Thoracic aorta (tissue), 2 donors: ENCODE data around the gene RGL1. TPM values are rescaled to one million over a fixed set of nuclear protein-coding genes. Genes with fewer than 3 reads are reported as not detected.

Experiments
- ATAC-seq: fragments of 150-250 bp; one replicate; pipeline ENCODE4 v1.8.0; 2017; ENCODE audit warnings: low read depth; ENCODE audit not compliant: insufficient number of reproducible peaks, low FRiP score
- DNase-seq: peaks from one replicate; pipeline ENCODE4 v3.0.0-alpha.2; 2020; ENCODE audit warnings: low spot score
- H3K27ac ChIP-seq, 2 donors: fragments of 200-600 bp; sonication (generic); 1 replicate in 1 of 2; 2 replicates in 1 of 2; pipeline ENCODE4 v1.5.1; 2016; ENCODE audit warnings: mild to moderate bottlenecking in 2 of 2, moderate library complexity in 2 of 2
- H3K27me3 ChIP-seq: fragments of 200-600 bp; sonication (generic); replicated peaks from 2 replicates; pipeline ENCODE4 v1.6.0; 2016; ENCODE audit warnings: mild to moderate bottlenecking; ENCODE audit not compliant: insufficient read depth
- H3K36me3 ChIP-seq: fragments of 200-600 bp; sonication (generic); one replicate; pipeline ENCODE4 v1.5.1; 2016
- H3K4me1 ChIP-seq, 2 donors: fragments of 200-600 bp; sonication (generic); 1 replicate in 1 of 2; 2 replicates in 1 of 2; pipeline versions ENCODE4 v1.5.1 to v1.6.0; 2016; ENCODE audit warnings: low read depth in 2 of 2, mild to moderate bottlenecking in 1 of 2; ENCODE audit not compliant: control insufficient read depth in 1 of 2
- H3K4me3 ChIP-seq: fragments of 200-600 bp; sonication (generic); 2 replicates; pipeline ENCODE4 v1.5.1; 2016; ENCODE audit warnings: mild to moderate bottlenecking
- H3K9me3 ChIP-seq: fragments of 200-600 bp; sonication (generic); 2 replicates; pipeline ENCODE4 v1.5.1; 2016
- total RNA-seq, 2 donors: library from RNA; depleted of rRNA; stranded (reverse); fragments of >200 nt; gene quantifications; one replicate each; pipeline versions ENCODE4 v1.1.0 to v1.2.3, GENCODE V29; 2016
- TF ChIP-seq, protein P1 (sequence below): fragments of 200-600 bp; sonication (generic); IDR thresholded peaks from one replicate; pipeline ENCODE4 v1.5.1; 2019; ENCODE audit warnings: antibody characterized with exemption

Gene RGL1
- total RNA-seq, 2 donors from 2014 or later: 27.6 to 35.7 TPM

GRCh38 chr1:183896466-183897048 lies 91.6 kb downstream of the RGL1 start:
- no peak overlapping the region for H3K27ac ChIP-seq
- no peak for ATAC-seq
- peaks cover 0 to 6% of the 10 kb centered on the region in 2 donors for H3K4me1 ChIP-seq
- TF ChIP-seq, protein P1, sequence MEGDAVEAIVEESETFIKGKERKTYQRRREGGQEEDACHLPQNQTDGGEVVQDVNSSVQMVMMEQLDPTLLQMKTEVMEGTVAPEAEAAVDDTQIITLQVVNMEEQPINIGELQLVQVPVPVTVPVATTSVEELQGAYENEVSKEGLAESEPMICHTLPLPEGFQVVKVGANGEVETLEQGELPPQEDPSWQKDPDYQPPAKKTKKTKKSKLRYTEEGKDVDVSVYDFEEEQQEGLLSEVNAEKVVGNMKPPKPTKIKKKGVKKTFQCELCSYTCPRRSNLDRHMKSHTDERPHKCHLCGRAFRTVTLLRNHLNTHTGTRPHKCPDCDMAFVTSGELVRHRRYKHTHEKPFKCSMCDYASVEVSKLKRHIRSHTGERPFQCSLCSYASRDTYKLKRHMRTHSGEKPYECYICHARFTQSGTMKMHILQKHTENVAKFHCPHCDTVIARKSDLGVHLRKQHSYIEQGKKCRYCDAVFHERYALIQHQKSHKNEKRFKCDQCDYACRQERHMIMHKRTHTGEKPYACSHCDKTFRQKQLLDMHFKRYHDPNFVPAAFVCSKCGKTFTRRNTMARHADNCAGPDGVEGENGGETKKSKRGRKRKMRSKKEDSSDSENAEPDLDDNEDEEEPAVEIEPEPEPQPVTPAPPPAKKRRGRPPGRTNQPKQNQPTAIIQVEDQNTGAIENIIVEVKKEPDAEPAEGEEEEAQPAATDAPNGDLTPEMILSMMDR: no peak
- no peak overlapping the region for H3K4me3 ChIP-seq
- peaks cover 5% of the 10 kb centered on the region for H3K36me3 ChIP-seq
- H3K27me3 ChIP-seq: no peaks in the 10 kb centered on the region
- no peak for DNase-seq
- H3K9me3 ChIP-seq: no peaks in the 10 kb centered on the region

DNA sequence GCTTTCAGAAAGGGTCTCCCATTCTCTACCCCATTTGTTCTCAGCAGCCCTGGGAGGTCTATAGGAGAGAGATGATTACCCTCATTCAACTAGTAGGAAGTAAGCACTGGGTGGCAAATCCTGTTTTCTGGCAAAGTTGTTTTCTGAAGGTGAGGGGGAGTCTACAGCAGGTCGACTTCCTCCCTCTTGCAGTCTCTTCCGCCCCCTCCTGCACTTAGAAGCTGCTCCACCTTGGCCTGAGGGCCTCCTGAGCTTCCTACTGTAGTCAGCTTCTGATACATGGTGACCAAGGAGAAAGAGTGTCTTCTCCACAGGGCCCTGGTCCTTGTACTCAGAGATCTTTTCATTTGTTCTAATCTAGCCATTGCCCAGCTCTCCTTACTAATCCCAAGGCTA lies 93.1 kb downstream of the RGL1 start:
- Histone ChIP-seq H3K4me1 (no peaks in the 10 kb centered on the region), H3K27ac (no peak overlapping the region), H3K36me3 (peaks cover 5% of the 10 kb centered on the region), H3K27me3 (no peaks in the 10 kb centered on the region), H3K4me3 (no peak overlapping the region), H3K9me3 (no peaks in the 10 kb centered on the region)
- no peak for ATAC-seq
- TF ChIP-seq, protein P1: no peak
- DNase-seq: no peak

DNA sequence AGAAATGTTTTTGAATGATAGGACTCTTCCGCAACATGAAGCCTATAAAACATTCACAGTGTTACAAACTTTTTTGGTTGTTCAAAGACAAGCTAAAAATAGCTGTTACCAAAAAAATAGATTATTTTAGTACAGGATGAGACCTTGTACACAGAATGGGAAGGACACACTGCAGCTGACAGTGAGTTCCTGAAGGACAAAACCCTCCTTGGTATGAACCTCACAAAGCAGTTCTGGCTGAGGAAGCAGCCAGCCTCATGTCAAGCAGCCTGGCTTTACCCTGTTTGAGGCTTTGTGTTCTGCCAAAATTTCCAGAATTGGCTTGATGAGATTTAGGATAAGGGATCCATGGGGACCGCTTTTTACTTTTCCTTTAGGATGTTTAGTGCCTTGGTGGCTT lies 93.7 kb downstream of the RGL1 start:
- peaks cover 5% of the 10 kb centered on the region for H3K36me3 ChIP-seq
- ATAC-seq: no peak
- no peak for DNase-seq
- no peak overlapping the region for H3K4me3 ChIP-seq
- no peaks in the 10 kb centered on the region for H3K9me3 ChIP-seq
- H3K27ac ChIP-seq: no peak overlapping the region
- no peaks in the 10 kb centered on the region for H3K4me1 ChIP-seq
- TF ChIP-seq, protein P1: no peak
- H3K27me3 ChIP-seq: no peaks in the 10 kb centered on the region

DNA sequence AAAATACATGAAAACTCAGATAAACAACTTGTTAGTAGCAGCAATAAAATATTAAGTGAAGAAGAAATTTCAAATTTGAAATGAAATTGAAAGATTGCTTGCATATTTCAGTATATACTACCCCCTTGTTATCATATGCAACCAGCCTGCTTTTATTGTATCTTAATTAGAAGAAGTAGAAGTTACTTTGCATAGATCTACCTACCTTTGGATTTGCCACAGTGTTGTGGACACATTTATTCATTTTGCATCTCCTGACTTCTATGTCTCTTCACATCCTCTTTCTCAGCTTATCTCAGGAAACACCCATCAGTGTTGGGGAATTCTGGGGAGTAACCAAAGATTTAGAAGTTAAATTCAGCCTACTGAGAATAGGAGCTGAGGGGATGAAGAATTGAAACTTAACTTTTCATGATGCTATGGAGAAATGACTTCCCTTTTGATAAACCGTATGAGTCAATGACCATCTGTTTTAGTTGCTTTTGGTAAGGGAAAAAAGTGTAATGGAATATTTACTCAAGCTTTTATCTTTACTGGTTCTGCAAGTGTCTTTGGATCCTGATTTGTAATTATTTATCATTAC lies 96.9 kb downstream of the RGL1 start:
- H3K9me3 ChIP-seq: no peaks in the 10 kb centered on the region
- no peak overlapping the region for H3K4me3 ChIP-seq
- peaks cover 11% of the 10 kb centered on the region for H3K36me3 ChIP-seq
- H3K27ac ChIP-seq: no peak overlapping the region
- TF ChIP-seq, protein P1: no peak
- no peaks in the 10 kb centered on the region for H3K27me3 ChIP-seq
- ATAC-seq: no peak
- no peak for DNase-seq
- no peaks in the 10 kb centered on the region for H3K4me1 ChIP-seq

GRCh38 chr1:183903101-183903500 lies 98.2 kb downstream of the RGL1 start:
- DNase-seq: no peak

More at GRCh38 chr1:183903101-183903500, 98.2 kb downstream of the RGL1 start:
- TF ChIP-seq, protein P1: no peak
- no peak for ATAC-seq
- no peak overlapping the region for H3K27ac ChIP-seq
- H3K9me3 ChIP-seq: no peaks in the 10 kb centered on the region
- H3K4me1 ChIP-seq: no peaks in the 10 kb centered on the region
- peaks cover 12% of the 10 kb centered on the region for H3K36me3 ChIP-seq
- H3K27me3 ChIP-seq: no peaks in the 10 kb centered on the region
- H3K4me3 ChIP-seq: no peak overlapping the region
